Bronchial epithelial cell (primary cell): ENCODE data around the gene SLC35F3. TPM values are rescaled to one million over a fixed set of nuclear protein-coding genes. Genes with fewer than 3 reads are reported as not detected.

Source experiments
- DNase-seq: peaks from one replicate; pipeline ENCODE4 v3.0.0-alpha.2; 2010; ENCODE audit warnings: low read depth
- FAIRE-seq: peaks from 2 replicates; lab custom pipeline; 2011; peaks lifted over from hg19 to GRCh38; lab: Jason Lieb, UNC
- H3K27me3 ChIP-seq: 2 replicates; pipeline ENCODE4 v1.5.1; 2011; ENCODE audit warnings: low read length; ENCODE audit not compliant: control insufficient read depth, insufficient read depth
- H3K36me3 ChIP-seq: 2 replicates; pipeline ENCODE4 v1.5.1; 2011; ENCODE audit warnings: low read length; ENCODE audit not compliant: control insufficient read depth, insufficient read depth
- H3K4me3 ChIP-seq: 2 replicates; pipeline ENCODE4 v1.5.1; 2011; ENCODE audit warnings: mild to moderate bottlenecking, low read depth, low read length, control low read depth
- CTCF ChIP-seq: IDR thresholded peaks from 2 replicates; pipeline ENCODE4 v1.5.1; 2011; ENCODE audit warnings: mild to moderate bottlenecking, moderate library complexity, low read length, control low read depth, inconsistent platforms; ENCODE audit not compliant: insufficient read depth, severe bottlenecking
- total RNA-seq: library from RNA; depleted of rRNA; stranded (reverse); fragments of >200 nt; gene quantifications from 2 replicates; pipeline ENCODE4 v1.2.1, GENCODE V29; 2014

SLC35F3 gene
- total RNA-seq, 1 donor from 2014 or later, result 0.79 TPM

DNA sequence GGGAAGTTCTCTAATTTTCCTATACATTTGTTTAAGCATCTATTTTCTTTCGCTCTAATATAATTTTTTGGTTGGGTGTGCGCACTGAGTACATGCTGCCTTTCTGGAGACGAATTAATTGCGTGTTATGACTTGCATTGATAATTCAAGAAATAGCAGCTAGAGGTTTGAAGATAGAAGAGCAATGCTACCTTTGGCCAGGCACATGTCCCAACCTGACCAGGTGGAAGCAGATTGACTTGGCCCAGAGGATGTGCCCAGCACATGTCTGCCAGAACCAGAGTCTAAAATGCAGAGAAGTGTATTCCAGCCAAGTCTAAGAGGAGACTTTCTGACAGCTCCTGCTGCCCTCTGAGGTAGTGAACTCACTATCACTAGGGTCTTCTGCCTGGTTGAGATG is 114.3 kb downstream of the SLC35F3 start:
- no peak overlapping the region for H3K4me3 ChIP-seq
- no peak for TF ChIP-seq CTCF
- FAIRE-seq (no peak), DNase-seq (peak; percentile 45)
- H3K27me3 ChIP-seq, result no peaks in the 10 kb centered on the region
- H3K36me3 ChIP-seq, result no peaks in the 10 kb centered on the region

DNA sequence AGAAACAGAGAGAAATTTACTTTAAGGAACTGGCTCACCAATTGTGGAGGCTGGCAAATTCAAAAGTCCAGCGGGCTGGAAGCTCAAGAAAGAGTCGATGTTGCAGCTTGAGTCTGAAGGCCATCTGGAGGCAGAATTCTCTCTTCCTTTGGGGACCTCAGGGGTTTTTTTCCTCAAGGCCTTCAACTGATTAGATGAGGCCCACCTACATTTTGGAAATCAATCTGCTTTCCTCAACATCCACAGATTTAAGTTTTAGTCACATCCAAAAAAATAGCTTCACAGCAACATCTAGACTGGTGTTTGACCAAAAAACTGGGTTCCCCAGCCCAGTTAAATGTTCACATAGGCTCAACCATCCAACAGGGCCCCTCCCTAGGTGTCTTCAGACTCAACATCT is 114.9 kb downstream of the SLC35F3 start:
- TF ChIP-seq CTCF, result no peak
- no peaks in the 10 kb centered on the region for H3K36me3 ChIP-seq

GRCh38 chr1:234022302-234022701 is 117.8 kb downstream of the SLC35F3 start:
- no peaks in the 10 kb centered on the region for H3K36me3 ChIP-seq
- DNase-seq, result no peak
- no peak for TF ChIP-seq CTCF
- FAIRE-seq, result no peak
- no peak overlapping the region for H3K4me3 ChIP-seq
- H3K27me3 ChIP-seq, result no peaks in the 10 kb centered on the region

More for the DNA sequence above, 114.9 kb downstream of the SLC35F3 start:
- no peak for FAIRE-seq
- no peak overlapping the region for H3K4me3 ChIP-seq
- no peak for DNase-seq
- no peaks in the 10 kb centered on the region for H3K27me3 ChIP-seq

- FAIRE-seq (no peak), DNase-seq (no peak)
- TF ChIP-seq CTCF, result no peak
- Histone ChIP-seq H3K36me3 (no peaks in the 10 kb centered on the region), H3K4me3 (no peak overlapping the region), H3K27me3 (no peaks in the 10 kb centered on the region)
Observed at GRCh38 chr1:234039603-234040002, 135.1 kb downstream of the SLC35F3 start.

DNA sequence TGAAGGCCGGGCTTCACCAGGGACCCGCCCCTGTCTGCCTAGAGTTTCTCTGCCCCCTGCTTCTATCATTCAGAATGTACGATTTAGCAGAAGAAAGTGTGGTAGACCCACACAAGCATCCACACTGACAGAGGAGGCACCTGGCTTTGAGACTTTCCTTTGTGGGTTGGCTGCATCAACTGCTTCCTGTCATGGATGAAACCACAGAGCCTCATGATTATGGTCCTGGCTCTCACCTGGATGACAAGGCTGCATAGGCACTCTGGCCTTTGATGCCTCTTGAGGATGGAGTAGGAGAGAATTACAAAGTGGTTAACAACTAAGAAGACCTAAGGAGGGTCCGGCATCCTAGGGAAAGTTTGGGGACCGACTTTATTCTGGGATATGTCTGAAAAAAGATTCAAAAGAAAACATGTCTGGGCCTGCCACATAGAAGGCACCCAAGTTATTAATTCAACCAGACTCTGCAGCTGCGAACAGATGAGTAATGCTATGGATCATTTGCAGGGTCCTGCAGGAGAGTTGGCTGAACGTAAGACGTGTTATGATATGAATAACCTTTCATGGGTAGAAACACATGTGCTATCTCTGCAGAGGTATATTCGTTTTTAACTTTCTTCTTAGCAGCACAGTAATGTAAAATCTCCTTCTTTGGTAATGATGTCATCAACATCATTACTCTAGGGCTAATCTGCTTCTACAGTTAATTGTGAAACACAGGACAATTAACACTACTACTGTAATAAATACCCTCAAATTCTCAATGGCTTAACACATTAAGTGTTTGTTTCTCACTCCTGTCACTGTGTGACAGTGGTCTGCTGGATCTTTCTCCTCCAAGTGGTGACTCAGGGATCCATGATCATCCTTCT is 136.2 kb downstream of the SLC35F3 start:
- Histone ChIP-seq H3K27me3 (no peaks in the 10 kb centered on the region), H3K4me3 (no peak overlapping the region), H3K36me3 (no peaks in the 10 kb centered on the region)
- DNase-seq, result peak; percentile 82
- no peak for TF ChIP-seq CTCF
- no peak for FAIRE-seq
